Pancreas (tissue), 10 donors: ENCODE data around the gene VCP. TPM values are rescaled to one million over a fixed set of nuclear protein-coding genes. Genes with fewer than 3 reads are reported as not detected.
A peak's percentile ranks its signal among the peaks of the same experiment; 100 is the strongest.

Experiments used
- ATAC-seq, 4 donors: fragments of 200-7000 bp; cut with Tn5 transposase; one replicate each; pipeline versions ENCODE4 v1.8.0 to v1.9.1; 2020; ENCODE audit warnings: mild to moderate bottlenecking in 4 of 4, moderate library complexity in 4 of 4
- DNase-seq, 6 donors: peaks; one replicate each; pipeline ENCODE4 v3.0.0-alpha.2; 2020
- FAIRE-seq: peaks from 2 replicates; lab custom pipeline; 2012; peaks lifted over from hg19 to GRCh38; lab: Jason Lieb, UNC
- H3K27ac ChIP-seq, 4 donors: fragments of 200-600 bp; sonication (generic); 1 replicate in 3 of 4; 2 replicates in 1 of 4; pipeline versions ENCODE4 v1.5.0 to v1.8.0; 2020
- H3K27me3 ChIP-seq, 4 donors: fragments of 200-600 bp; one replicate each; pipeline ENCODE4 v1.8.0; 2021
- H3K36me3 ChIP-seq, 3 donors: fragments of 200-600 bp; sonication (generic) in 1 of 3; one replicate each; pipeline versions ENCODE4 v1.5.0 to v1.8.0; 2020 to 2021
- H3K4me1 ChIP-seq, 3 donors: fragments of 200-600 bp; one replicate each; pipeline ENCODE4 v1.8.0; 2021
- H3K4me3 ChIP-seq, 4 donors: fragments of 200-600 bp; sonication (generic) in 2 of 4; one replicate each; pipeline versions ENCODE4 v1.5.0 to v1.8.0; 2020 to 2021
- H3K9me3 ChIP-seq, 4 donors: fragments of 200-600 bp; one replicate each; pipeline ENCODE4 v1.8.0; 2021
- CTCF ChIP-seq, 4 donors: fragments of 200-600 bp; sonication (generic) in 3 of 4; IDR thresholded peaks; one replicate each; pipeline versions ENCODE4 v1.5.0 to v1.8.0; 2021; ENCODE audit warnings: antibody characterized with exemption in 4 of 4
- WGBS, 2 donors: extraction: QIAGEN DNeasy Blood & Tissue Kit; methylation state at CpG; one replicate each; pipeline ENCODE4 v1.1.7; 2013; 5-methylcytosine and 5-hydroxymethylcytosine counted together
- intact Hi-C, 3 donors: fragments of 100-400 bp; cut with DNase I; formaldehyde crosslinking; loops; one replicate each; pipeline versions ENCODE4 v1.11.1 to v1.14.2; 2022
- polyA plus RNA-seq, 2 donors: library from polyadenylated mRNA; stranded (reverse); fragments of 200-250 nt; gene quantifications; one replicate each; pipeline ENCODE4 v1.2.3, GENCODE V29; 2013
- total RNA-seq, 6 donors: library from RNA; stranded (reverse); fragmentation: NEBNext Ultra II Directional in 4 of 6; extraction: Animal tissue kit (Norgen Biotek cat#: 25700) in 4 of 6; gene quantifications; one replicate each; pipeline versions ENCODE4 v1.2.1 to v1.2.4, GENCODE V29; 2021 to 2023
- donor health status: healthy with polysubstance abuse.
- donor health status: DM: no; HTN: no; CAD: no; lungs with moderate emphysema.
- donor health status: DM: no; HTN: no; CAD: no.
- donor health status: control.
- donor health status: control.
- donor health status: Bipolar disorder and iron deficiency.
- donor health status: DM: yes; HTN: yes; CAD: no.
- donor health status: DM: no; HTN: no; CAD: no.
- donor health status: DM: no; HTN: no; CAD: no.
- donor health status: DM: yes; HTN: yes; CAD: no.

VCP gene
- total and polyA plus RNA-seq, 8 donors: 32.5 to 104 (median 57.3) TPM

GRCh38 chr9:35079041-35079425 is 6.6 kb upstream of the VCP start:
- no peak for FAIRE-seq
- Histone ChIP-seq H3K4me3 (peak overlapping the region; percentile 79 to 85 (median 84)), H3K4me1 (peaks cover 0 to 11% (median 6%) of the 10 kb centered on the region in 3 donors), H3K9me3 (no peaks in the 10 kb centered on the region), H3K36me3 (no peaks in the 10 kb centered on the region), H3K27me3 (no peaks in the 10 kb centered on the region), H3K27ac (peak overlapping the region in 2 of 4 donors; percentile 50 to 63)
- DNase-seq: no peak
- intact Hi-C loops: no loop called here
- no peak for TF ChIP-seq CTCF (IDR thresholded peaks at IDR 0.05)
- WGBS, 2 donors: 1 to 3% methylated on average over 10 of the region's 10 CpGs
- no peak for ATAC-seq

- H3K9me3 ChIP-seq: no peaks in the 10 kb centered on the region
- H3K4me3 ChIP-seq: peak overlapping the region in 1 of 4 donors; percentile 2
- intact Hi-C loops: no loop called here
- H3K27me3 ChIP-seq: no peaks in the 10 kb centered on the region
- ATAC-seq: no peak
- no peaks in the 10 kb centered on the region for H3K36me3 ChIP-seq
- no peak for TF ChIP-seq CTCF (IDR thresholded peaks at IDR 0.05)
- H3K4me1 ChIP-seq: peaks cover 0 to 11% (median 6%) of the 10 kb centered on the region in 3 donors
- FAIRE-seq: no peak
- WGBS, 2 donors: 29 to 55% methylated on average over 1 to 4 of the region's 4 CpGs
- no peak overlapping the region for H3K27ac ChIP-seq
- DNase-seq: no peak
Measured at GRCh38 chr9:35078066-35078465, 5.6 kb upstream of the VCP start.

GRCh38 chr9:35076848-35077247 is 4.4 kb upstream of the VCP start:
- intact Hi-C loops: no loop called here
- no peak for ATAC-seq
- no peak for DNase-seq
- TF ChIP-seq CTCF (IDR thresholded peaks at IDR 0.05): no peak
- H3K27ac ChIP-seq: no peak overlapping the region
- H3K36me3 ChIP-seq: no peaks in the 10 kb centered on the region
- WGBS, 2 donors: 85 to 93% methylated on average over 4 of the region's 4 CpGs
- FAIRE-seq: no peak
- H3K27me3 ChIP-seq: no peaks in the 10 kb centered on the region
- H3K9me3 ChIP-seq: no peaks in the 10 kb centered on the region
- H3K4me3 ChIP-seq: no peak overlapping the region
- H3K4me1 ChIP-seq: peaks cover 0 to 11% (median 6%) of the 10 kb centered on the region in 3 donors

GRCh38 chr9:35075358-35075757 is 2.9 kb upstream of the VCP start:
- Histone ChIP-seq H3K27me3 (no peaks in the 10 kb centered on the region), H3K4me1 (peaks cover 5 to 14% (median 12%) of the 10 kb centered on the region in 3 donors), H3K27ac (no peak overlapping the region), H3K36me3 (no peaks in the 10 kb centered on the region), H3K9me3 (no peaks in the 10 kb centered on the region), H3K4me3 (no peak overlapping the region)
- intact Hi-C loops: no loop called here
- WGBS, 2 donors: 98 to 100% methylated on average over 4 of the region's 4 CpGs
- no peak for DNase-seq
- no peak for ATAC-seq
- TF ChIP-seq CTCF (IDR thresholded peaks at IDR 0.05): no peak
- FAIRE-seq: no peak

GRCh38 chr9:35074791-35075190 is 2.4 kb upstream of the VCP start:
- ATAC-seq (no peak), FAIRE-seq (no peak), DNase-seq (no peak)
- H3K4me3 ChIP-seq: no peak overlapping the region
- no peak for TF ChIP-seq CTCF (IDR thresholded peaks at IDR 0.05)
- H3K9me3 ChIP-seq: no peaks in the 10 kb centered on the region
- peaks cover 10 to 20% (median 17%) of the 10 kb centered on the region in 3 donors for H3K4me1 ChIP-seq
- 90 to 92% methylated on average over 8 of the region's 8 CpGs for WGBS, 2 donors
- no peaks in the 10 kb centered on the region for H3K36me3 ChIP-seq
- intact Hi-C loops: no loop called here
- H3K27me3 ChIP-seq: no peaks in the 10 kb centered on the region
- H3K27ac ChIP-seq: no peak overlapping the region
